HG02943 (cell line): ENCODE results near the gene NLRC5.
"Not testable (repeated sequence)": the region's sequence is repeated elsewhere in the genome, so short reads cannot be mapped to it uniquely, and the experiment has no call there.

Experiments
- ATAC-seq: cut with Tn5 transposase; IDR thresholded peaks from one replicate; pipeline ENCODE4 v1.9.1; 2021; ENCODE audit warnings: mild to moderate bottlenecking, low read depth, moderate library complexity; ENCODE audit not compliant: unreplicated experiment

Gene NLRC5

DNA sequence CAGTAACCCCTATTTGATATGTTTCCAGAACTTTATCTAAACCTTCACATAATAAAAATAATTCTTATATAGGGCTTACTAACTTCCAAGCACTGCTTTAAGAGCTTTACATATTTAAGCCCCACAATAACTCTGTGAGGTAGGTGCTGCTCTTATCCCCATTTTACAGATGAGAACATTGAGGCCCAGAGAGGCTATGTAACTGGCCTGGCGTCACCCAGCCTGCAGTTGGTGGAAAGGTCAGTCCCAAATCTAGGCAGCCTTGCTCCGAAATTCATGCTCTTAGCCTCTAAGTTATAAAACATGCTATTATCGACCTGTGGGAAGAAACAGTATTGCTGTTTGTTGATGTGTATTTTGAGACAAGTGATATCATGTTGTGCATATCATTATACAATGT, 9.0 kb downstream of the NLRC5 start:
- no peak for ATAC-seq

DNA sequence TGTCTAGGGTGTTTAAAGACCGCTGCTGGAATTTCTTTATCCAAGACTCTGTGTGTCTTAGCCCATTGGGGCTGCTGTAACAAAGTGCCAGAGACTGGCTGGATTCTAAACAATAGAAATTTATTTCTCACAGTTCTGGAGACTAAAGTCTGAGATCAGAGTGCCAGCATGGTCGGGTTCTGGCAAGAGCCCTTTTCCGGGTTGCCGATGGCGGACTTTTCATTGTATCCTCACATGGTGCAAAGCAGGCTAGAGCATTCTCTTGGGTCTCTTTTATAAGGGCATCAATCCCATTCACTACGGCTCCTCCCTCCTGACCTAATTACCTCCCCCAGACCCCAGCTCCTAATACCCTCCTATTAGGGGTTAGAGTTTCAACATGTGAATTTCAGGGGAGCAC, 9.5 kb downstream of the NLRC5 start:
- ATAC-seq: no peak

DNA sequence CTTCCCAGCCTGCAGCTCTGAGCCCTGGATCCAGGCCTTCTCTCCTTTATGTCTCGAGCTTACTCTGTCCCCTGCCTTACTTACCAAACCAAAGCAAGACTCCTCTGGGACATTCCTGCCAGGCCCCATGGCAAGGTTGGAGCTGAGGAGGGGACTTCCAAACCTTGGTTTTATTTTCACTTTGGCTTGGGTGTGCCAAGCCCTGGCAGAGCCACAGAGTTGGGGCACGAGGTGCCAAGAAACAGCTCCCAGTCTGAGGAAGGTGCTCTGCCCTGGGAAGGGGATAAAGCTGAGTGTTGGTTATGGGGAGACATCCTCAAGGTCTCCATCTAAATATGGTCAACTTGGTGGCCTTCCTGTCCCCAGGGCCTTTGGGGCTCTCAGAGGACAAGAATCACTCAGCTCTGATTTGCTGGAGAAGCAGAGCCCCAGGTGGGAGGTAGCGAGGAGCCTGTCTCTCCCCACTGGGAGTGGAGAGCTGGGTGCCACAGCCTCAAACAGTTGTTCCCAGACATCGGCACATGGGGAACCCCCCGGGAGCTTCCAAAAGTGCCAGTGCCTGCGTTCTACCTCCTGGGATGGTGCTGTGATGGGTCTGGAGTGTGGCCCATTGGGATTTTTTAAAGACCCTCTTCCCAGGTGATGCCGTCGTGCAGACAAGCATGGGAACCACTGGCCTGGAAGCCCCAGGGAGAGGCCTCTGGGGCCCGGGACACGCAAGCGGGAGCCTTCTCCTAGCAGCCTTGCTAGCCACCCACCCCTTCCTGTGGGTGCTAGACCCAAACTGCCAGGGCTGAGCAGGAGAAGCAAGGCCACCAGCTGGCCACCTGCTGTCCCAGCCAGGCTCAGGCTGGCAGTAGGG, 10.3 kb downstream of the NLRC5 start:
- ATAC-seq: no peak

DNA sequence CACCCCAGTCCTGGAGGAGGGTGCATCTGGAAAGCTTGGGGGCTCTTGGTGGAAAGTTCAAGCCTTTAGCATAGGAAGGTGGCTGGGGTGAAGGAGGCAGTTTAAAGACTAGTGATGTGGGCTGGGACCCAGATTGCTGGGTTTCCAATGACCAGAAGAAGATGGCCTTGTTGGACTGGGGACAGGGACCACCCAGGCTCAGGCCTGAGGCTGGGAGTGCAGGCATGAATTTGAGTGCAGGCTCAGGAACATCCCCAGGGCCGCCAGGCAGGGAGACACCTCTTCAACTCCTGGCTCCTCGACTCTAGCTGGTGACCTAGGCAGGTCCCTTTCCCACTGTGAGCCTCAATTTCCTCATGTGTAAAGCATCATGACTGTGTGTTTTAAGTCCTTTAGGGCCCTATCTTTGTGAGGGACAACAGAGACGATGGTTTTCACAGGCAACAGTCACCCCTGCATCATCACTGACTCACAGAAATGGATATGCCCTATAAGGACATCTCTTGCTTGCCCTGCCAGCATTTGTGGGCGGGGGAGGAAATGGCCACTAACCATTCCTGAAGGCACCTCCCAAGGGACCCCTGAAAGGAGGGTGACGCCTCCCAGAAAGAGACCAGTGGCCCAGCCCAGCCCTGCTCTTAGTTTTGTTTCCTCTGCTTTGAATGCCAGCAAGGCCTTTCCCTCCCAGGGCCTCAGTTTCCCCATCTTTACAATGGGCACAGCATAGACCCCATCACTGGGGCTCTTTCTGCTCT, 11.1 kb downstream of the NLRC5 start:
- no peak for ATAC-seq

DNA sequence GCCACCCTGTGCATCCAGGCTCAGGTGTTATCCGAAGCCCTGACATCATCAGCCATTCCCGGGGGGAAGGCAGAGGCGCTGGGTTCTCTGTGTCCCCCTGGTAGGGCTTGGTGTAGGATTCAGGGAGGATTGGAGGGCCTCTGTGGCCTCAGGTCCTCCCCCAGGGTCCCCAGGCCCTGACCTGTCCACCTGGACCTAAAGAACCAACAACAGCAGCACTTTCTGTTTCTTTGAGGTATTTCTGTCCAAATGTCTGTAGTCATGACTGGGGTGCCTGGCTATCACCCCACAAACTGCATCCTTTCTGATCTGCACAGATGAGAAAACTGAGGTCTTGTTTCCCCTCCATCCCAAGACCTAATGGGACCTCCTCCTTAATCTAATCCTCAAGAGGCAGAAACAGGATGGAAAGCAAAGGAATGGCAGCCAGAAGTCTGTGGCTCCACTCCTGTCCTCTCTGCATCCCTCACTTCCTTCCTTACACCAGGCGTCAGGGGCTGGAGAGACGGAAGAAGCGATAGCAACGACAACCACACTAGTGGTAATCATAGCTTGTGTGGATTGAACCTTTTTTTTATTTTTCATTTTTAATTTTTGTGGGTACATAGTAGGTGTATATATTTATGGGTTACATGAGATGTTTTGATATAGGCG, 11.8 kb downstream of the NLRC5 start:
- ATAC-seq: no peak

DNA sequence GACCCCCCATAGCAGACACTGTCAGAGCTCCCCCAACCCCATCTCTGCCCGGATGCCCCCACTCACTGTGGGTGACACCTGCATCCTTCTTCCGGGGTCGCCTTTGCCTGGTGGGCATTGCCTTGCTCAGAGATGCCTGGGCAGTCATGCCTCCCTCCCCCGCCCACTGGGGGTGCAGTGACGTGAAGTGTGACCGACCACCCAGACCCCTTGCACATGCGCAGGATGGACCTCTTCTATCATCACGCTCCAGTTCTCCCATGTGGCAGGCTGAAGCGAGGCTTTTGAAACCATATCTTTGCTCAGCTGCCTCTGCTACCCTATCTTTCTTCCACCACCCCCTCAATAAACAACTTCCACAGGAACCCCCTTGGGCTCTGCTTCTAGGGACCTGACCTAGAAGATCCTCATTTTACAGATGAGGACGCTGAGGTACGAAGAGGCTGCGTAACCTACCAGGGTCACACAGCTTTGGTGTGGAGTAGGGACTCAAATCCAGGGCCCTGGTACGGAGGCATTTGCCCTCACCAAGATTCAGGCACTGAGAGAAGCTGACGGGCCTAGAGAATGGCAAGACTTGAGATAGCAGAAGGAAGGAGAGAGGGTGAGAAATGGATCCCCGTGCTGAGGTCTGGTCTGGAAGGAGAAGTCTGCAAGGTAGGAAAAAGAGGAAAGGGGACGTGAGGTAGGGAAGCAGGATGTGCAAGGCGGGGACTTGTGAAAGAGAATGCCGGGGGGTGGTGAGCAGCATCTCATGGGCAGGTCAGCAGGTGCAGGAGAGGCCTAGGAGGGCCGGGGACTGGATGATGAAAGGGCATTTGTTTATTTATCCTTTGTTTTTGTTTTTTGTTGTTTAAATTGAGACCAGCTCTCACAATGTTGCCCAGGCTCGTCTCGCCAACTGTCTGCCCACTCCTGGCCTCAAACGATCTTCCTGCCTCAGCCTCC, 14.4 kb downstream of the NLRC5 start:
- ATAC-seq: no peak

DNA sequence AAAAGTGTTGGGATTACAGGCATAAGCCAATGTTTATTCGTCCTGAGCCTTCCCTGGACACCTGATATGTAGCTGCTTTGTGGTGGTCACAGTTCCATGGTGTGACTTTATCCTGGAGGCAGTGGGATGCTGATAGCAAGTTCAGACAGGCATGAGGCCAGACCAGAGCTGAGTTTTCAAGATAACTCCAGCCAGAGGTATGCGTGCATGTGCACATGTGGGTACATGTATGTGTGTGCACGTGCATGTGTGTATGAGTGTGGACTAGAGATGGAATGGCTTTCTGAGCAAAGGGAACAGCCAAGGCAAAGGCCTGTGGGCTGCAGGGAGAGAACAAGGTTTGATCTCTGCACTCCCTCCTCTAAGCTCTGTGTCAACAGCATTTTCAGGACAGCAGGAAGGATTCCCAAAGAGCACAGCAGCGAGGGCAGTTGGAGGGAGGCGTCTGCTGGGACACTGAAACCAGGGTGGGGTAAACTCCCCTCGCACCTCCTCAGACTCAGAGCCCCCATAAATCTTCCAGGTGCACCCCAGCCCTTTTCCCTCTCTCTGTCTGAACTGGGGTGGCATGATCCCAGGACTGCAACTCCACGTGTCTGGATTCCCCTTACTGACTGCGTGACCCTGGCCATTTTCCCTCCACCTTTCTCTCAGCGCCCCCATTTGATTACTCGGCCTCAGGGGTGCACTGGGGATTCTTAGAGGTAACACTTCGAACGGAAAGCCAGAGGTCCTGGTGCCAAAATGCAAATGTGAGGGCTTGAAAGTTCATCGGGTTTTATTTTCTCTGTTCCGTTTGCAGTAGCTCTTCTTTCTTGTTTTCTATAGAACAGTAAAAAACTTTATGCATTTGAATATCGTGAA, 15.3 kb downstream of the NLRC5 start:
- no peak for ATAC-seq

DNA sequence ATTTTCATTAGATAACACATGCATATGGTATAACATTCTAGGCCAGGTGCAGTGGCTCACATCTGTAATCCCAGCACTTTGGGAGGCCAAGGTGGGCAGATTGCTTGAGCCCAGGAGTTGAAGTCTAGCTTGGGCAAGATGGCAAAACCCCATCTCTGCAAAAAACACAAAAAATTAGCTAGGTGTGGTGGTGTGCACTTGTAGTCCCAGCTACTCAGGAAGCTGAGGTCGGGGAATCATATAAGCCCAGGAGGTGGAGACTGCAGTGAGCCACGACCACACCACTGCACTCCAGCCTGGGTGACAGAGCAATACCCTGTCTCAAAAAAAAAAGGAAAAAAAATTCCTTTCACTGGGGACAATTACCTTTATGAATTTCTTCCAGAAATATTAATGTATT, 16.2 kb downstream of the NLRC5 start:
- not testable (repeated sequence) for ATAC-seq

DNA sequence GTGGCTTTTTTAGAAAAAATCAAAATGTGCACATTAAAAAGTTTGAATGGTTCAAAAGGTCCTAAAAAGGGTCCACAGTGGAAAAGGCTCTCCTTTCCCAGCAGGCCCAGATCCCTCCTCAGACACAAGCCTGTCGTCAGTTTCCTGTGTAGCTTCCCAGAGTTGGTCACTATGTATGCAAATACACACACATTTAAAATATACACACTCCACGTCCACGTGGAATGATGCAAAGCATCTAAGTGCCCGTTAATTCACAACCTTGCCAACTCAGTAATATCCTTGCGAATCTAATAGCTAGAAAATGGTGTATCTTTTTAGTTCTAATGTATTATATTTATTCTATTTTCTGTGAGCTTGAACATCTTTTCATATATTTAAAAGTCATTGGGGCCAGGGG, 17.7 kb downstream of the NLRC5 start:
- ATAC-seq: no peak

DNA sequence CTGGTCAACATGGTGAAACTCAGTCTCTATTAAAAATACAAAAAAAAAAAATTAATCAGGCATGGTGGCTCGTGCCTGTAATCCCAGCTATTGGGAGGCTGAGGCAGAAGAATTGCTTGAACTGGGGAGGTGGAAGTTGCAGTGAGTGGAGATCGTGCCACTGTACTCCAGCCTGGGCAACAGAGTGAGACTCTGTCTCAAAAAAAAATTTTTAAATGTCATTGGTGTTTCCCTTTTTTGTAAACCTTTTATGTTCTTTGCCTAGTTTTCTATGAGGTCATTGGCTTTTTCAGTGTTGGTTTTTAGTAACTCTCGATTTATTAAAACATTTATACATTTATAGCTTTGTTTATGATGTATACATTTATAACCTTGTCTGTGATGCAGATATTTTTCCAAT, 18.2 kb downstream of the NLRC5 start:
- ATAC-seq: no peak

DNA sequence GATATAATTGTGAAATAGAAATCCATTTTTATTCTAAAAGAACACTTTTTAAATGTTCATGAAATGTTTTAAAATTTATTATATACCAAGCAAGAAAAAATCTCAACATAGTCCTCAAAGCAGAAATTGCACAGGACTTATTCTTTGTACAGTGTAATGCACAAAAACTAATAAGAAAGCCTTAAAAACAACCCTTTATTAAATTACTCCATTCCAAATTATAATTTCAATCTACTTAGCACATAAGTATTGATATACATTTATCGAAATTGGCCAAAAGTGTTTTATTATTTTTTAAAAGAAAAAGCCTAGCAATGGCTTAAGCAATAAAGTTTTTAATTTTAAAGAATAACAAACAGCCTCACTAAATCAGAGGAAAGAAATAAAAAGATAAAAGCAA, 19.1 kb downstream of the NLRC5 start:
- ATAC-seq: no peak

DNA sequence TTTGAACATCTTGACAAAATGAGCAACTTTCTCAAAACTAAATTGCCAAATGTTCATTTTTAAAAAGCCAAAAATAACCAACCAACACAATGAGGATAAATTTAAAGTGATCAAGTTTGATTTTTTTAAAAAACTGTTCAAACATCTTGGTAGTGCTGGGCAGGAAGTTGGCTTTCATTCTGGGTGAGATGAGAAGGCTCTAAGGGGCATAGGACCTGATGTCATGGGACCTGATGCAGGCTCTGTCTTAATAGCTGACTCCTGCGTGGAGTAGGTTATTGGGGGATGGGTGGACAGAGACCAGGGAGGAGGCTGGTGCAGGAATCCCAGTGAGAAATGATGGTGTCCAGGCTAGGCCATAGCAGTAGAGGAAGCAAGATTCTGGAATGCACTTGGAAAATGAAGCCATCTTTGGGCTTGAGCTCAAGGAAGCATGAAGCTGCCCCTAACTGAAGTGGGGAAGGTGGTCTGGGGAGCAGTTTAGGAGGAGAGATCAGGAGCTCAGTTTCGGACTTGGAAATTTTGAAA, 20.4 kb downstream of the NLRC5 start:
- no peak for ATAC-seq

DNA sequence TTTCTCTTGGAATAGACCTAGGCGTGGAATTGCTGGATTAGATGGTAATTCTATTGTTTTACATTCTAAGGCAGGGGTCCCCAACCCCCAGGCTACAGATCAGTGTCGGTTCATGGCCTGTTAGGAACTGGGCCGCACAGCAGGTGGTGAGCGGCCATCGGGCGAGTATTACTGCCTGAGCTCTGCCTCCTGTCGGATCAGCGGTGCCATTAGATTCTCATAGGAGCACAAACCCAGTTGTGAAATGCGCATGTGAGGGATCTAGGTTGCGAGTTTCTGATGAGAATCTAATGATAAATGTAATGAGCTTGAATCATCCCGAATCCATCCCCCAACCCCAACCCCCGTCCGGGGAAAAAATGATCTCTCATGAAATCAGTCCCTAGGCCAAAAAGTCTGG, 23.0 kb downstream of the NLRC5 start:
- no peak for ATAC-seq

DNA sequence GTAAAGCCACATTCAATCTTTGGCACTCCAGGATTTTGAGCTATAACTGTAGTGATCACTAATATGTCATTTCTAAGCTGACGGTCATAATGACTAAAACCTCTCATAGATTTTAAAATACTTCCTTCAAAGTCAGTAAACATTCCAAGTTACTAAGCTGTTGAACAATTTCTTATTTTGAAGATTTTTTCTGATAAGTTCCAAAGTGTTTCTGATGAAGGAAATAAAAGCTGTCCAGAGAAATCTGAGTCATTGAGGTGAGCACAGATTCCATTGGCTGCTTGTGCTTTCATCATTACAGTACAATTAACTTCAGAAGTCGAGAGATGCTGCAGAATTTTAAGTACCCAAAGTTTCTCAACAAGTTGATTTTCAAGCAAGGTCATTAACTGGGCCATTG, 23.9 kb downstream of the NLRC5 start:
- no peak for ATAC-seq

DNA sequence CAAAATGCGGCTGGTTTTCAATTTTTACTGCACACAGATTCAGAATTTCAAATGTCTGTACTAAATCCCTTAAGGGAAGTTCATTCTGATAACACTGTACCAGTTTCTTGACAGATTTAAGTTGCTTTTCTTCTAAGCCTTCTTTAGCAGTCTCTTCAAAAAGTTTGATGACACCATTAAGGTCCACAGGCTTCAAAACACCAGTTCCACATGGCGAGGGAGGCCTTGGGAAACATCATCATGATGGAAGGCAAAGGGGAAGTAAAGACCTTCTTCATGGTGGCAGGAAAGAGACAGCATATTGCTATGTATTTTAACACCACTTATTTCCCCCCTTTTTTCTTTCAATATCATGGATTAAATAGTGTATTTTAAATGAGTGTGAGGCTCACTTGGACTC, 24.5 kb downstream of the NLRC5 start:
- no peak for ATAC-seq

DNA sequence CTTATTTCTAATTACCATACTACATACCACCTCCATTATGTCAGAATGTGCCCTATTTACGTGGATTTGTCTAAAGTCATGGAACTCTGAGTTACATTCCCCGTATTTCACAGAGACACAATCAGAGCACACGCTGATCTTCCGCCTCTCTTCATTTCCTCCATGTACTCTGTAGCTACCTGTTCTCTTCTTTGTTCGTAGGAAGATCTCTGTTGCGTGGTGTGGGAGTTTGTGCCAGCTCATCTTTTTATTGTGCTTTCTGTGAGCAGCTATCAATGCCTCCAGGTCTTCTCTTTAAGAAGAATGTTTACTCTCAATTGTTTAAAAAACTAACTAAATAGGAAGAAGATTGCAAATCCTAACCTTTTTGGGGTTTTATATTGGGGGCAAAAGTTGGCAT, 26.9 kb downstream of the NLRC5 start:
- no peak for ATAC-seq

DNA sequence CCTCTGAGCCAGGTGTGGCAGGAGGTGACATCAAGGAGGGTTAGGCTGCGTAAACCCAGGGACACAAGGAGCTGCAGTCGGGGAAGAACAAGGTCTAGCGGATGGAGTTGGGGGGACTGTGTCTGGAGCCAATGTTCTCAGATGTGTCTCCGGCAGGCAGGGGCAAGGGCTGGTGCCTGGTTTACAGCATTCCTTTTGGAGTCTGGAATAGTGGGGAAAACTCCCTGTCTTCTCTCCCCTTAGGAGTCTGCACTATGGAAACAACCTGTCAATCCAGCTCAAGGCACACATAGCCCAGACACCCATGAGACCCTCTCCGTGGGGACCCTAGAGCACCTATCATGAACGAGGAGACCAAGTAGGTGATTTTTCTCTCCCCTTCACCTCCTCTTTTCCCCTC, 27.5 kb downstream of the NLRC5 start:
- no peak for ATAC-seq

DNA sequence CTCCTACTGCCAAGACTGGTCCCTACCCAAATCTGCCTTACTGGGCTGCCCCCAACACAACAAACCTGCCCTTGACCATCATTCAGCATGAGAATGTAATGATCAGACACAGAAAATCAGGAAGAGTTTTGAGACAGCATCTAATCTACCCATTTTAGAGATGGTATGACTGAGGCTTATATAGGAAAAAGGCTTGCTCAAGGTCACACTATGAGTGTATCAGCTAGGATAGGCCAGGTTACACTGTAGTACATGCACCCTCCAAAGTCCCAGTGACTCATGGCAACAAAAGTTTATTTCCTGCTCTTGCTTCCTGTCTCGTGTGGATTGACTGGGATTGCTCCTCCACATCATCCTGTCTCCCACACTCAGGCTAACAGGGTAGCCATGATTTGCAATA, 27.9 kb downstream of the NLRC5 start:
- ATAC-seq: no peak

DNA sequence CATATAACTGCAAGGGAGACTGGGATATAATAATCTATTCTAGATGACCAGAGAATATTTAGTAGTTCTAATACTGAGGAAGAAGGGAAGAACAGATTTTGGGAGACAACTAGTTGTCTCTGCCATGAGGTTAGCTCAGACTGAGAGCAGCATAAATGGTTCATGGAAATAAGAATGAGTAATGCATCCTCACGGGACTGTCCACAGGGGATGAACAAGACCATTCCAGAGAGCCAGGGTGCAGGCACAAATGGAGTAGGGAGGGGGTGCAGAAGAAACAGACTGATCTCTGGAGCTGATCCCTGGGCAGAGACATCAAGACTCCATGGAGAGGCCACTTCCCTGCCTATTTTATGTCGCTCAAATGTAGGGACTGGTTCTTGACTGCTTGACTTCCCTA, 30.4 kb downstream of the NLRC5 start:
- no peak for ATAC-seq
